Panc1 (cell line): Measurements from ENCODE around the gene MTSS2. TPM values are rescaled to one million over a fixed set of nuclear protein-coding genes. Genes with fewer than 3 reads are reported as not detected.
A peak's percentile ranks its signal among the peaks of the same experiment; 100 is the strongest.

Experiments
- ATAC-seq: fragments of 200-7000 bp; cut with Tn5 transposase; 2 replicates; pipeline ENCODE4 v1.9.1; 2020; ENCODE audit warnings: mild to moderate bottlenecking, moderate library complexity
- Bru-seq: library from RNA; stranded (reverse); fragments of 400-500 nt; gene quantifications from one replicate; lab custom pipeline; 2021; lab: Mats Ljungman, UMichigan
- BruChase-seq, 2 experiments: library from RNA; stranded (reverse); fragments of 400-500 nt; gene quantifications; one replicate each; lab custom pipeline; 2021; lab: Mats Ljungman, UMichigan
- BruUV-seq: library from RNA; stranded (reverse); fragments of 400-500 nt; replicated peaks from 2 replicates; lab custom pipeline; 2021; lab: Mats Ljungman, UMichigan
- CTCF ChIA-PET: fragments of 300-600 bp; sonication (Branson Sonifier 250); formaldehyde crosslinking; loops from one replicate; lab custom pipeline; 2022; ENCODE audit warnings: antibody characterized with exemption; lab: Charles Lee
- POLR2A ChIA-PET: fragments of 300-600 bp; sonication (Branson Sonifier 250); formaldehyde crosslinking; loops from one replicate; lab custom pipeline; 2022; ENCODE audit warnings: antibody characterized with exemption; lab: Charles Lee
- DNase-seq: peaks from one replicate; pipeline ENCODE4 v3.0.0-alpha.2; 2010; ENCODE audit warnings: low read depth, low spot score
- H3K27ac ChIP-seq: 2 replicates; pipeline ENCODE4 v1.5.1; 2011; ENCODE audit warnings: mild to moderate bottlenecking, low read length, inconsistent platforms
- H3K27me3 ChIP-seq: fragments of 200-500 bp; sonication (Bioruptor generic); 2 replicates; pipeline ENCODE4 v1.6.0; 2014; ENCODE audit warnings: low read length, inconsistent platforms; ENCODE audit not compliant: control insufficient read depth, insufficient read depth
- H3K36me3 ChIP-seq: fragments of 200-500 bp; sonication (Bioruptor generic); 2 replicates; pipeline ENCODE4 v1.5.1; 2014; ENCODE audit warnings: inconsistent platforms, mild to moderate bottlenecking, low read length, moderate library complexity; ENCODE audit not compliant: control insufficient read depth, insufficient read depth
- H3K4me1 ChIP-seq: 2 replicates; pipeline ENCODE4 v1.5.1; 2011; ENCODE audit warnings: inconsistent platforms, mild to moderate bottlenecking, low read length, moderate library complexity; ENCODE audit not compliant: control insufficient read depth, insufficient read depth
- H3K4me3 ChIP-seq, 2 experiments: 2 replicates each; pipeline ENCODE4 v1.5.1; 2011 to 2012; ENCODE audit warnings: low read depth in 2 of 2, low read length in 2 of 2, mild to moderate bottlenecking in 2 of 2, inconsistent platforms in 1 of 2, moderate library complexity in 1 of 2
- H3K9me3 ChIP-seq: fragments of 200-500 bp; sonication (Bioruptor generic); 2 replicates; pipeline ENCODE4 v1.5.1; 2014; ENCODE audit warnings: low read depth, mild to moderate bottlenecking, inconsistent platforms, low read length, moderate library complexity; ENCODE audit not compliant: control insufficient read depth, insufficient read depth
- CTCF ChIP-seq: fragments of 450-650 bp; IDR thresholded peaks from 2 replicates; pipeline ENCODE4 v1.5.1; 2017; ENCODE audit warnings: mild to moderate bottlenecking
- POLR2AphosphoS5 ChIP-seq: IDR thresholded peaks from 2 replicates; pipeline ENCODE4 v1.6.1; 2012; ENCODE audit warnings: mild to moderate bottlenecking, low read depth, low read length, moderate library complexity
- SIN3A ChIP-seq: IDR thresholded peaks from 2 replicates; pipeline ENCODE4 v1.6.1; 2012; ENCODE audit warnings: low read depth, mild to moderate bottlenecking, low read length, moderate library complexity, borderline replicate concordance; ENCODE audit not compliant: insufficient read depth
- TCF7L2 ChIP-seq: IDR thresholded peaks from 2 replicates; pipeline ENCODE4 v1.6.1; 2011; ENCODE audit warnings: mild to moderate bottlenecking, low read depth, low read length, inconsistent platforms
- in situ Hi-C: cut with HindIII; loops from 2 replicates; pipeline ENCODE4 v1.10.0; 2016; ENCODE audit warnings: low sequenced_read_pairs, low pct_unique_long_range_greater_than_20kb
- intact Hi-C: fragments of 100-400 bp; cut with micrococcal nuclease; formaldehyde crosslinking; loops from one replicate; pipeline ENCODE4 v1.10.0; 2022; ENCODE audit not compliant: unreplicated experiment
- long read RNA-seq: library from polyadenylated mRNA; unstranded; transcript quantifications from one replicate; pipeline ENCODE4 v2.0.0, GENCODE V29; 2021; ENCODE audit not compliant: unreplicated experiment
- polyA plus RNA-seq: library from polyadenylated mRNA; unstranded; fragments of >200 nt; gene quantifications from one replicate; pipeline ENCODE4 v1.2.1, GENCODE V29; 2012; ENCODE audit warnings: missing spikeins; ENCODE audit not compliant: insufficient read length
- total RNA-seq: library from RNA; stranded (reverse); gene quantifications from one replicate; pipeline ENCODE4 v1.2.1, GENCODE V29; 2021; ENCODE audit not compliant: unreplicated experiment
- TF ChIP-seq, protein P1 (sequence below), 2 experiments: IDR thresholded peaks; 2 replicates each; pipeline ENCODE4 v1.6.1; 2011 to 2012; ENCODE audit warnings: low read depth in 2 of 2, control low read depth in 1 of 2, low read length in 1 of 2, mild to moderate bottlenecking in 1 of 2, moderate library complexity in 1 of 2; ENCODE audit not compliant: insufficient read depth in 1 of 2

The MTSS2 gene
- total RNA-seq (55.7 TPM), Bru-seq, nascent RNA (percentile 72 among the genes with signal in this experiment), BruChase-seq, experiment 1, labeled RNA remaining after a 2-hour chase (percentile 83 among the genes with signal in this experiment), BruChase-seq, experiment 2, labeled RNA remaining after a 6-hour chase (percentile 86 among the genes with signal in this experiment)
- 61.5 TPM for polyA plus RNA-seq
- long read RNA-seq, partial matches to known transcripts = 0 of 1 reads
- long read RNA-seq, other reads (novel, unspliced or antisense) = 1 of 1 reads

DNA sequence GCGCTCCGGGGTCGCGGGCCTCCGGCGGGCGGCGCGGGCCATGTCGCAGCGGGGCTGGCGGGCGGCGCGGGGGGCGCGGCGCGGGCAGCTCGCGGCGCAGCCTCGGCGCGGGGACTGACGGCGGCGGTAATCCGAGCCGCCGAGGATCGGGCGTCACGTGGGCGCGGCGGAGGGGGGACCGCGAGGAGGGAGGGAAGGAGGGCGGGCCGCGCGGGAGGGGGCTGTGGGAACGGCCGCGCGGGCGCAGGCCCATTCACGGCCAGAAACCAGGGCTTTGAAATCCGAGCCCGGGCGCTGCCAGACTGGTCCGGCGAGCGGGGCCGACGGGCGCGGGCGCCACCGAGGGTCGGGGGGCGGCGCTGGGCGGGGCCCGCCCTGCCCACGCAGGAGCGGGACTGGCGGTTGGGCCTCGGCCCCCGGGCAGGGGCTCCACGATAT lies at the start of gene MTSS2:
MTSS2 (minus strand) TSS at position 116 of the 438 bp plus-strand sequence. CDS start 262 bp downstream, outside the sequence.
- ATAC-seq = peak; percentile 70
- peaks cover 46% of the 10 kb centered on the region for H3K4me1 ChIP-seq
- peak within 1 kb of the TSS; percentile 76 for H3K27ac ChIP-seq
- DNase-seq = no peak
- peak within 1 kb of the TSS; percentile 61 to 63 for H3K4me3 ChIP-seq
- ChIA-PET CTCF (no interaction called here), POLR2A (no interaction called here)
- peaks cover 4% of the 10 kb centered on the region; the same call in 1 of the 2 replicates for H3K36me3 ChIP-seq
- intact Hi-C loops = no loop called here
- BruUV-seq = no TSS peak
- H3K9me3 ChIP-seq = no peaks in the 10 kb centered on the region
- no peaks in the 10 kb centered on the region for H3K27me3 ChIP-seq
- TF ChIP-seq SIN3A (no peak), TCF7L2 (0 out of 2 replicates have a peak, but pooled peaks have one; percentile 44), CTCF (no peak)
- TF ChIP-seq, protein P1, sequence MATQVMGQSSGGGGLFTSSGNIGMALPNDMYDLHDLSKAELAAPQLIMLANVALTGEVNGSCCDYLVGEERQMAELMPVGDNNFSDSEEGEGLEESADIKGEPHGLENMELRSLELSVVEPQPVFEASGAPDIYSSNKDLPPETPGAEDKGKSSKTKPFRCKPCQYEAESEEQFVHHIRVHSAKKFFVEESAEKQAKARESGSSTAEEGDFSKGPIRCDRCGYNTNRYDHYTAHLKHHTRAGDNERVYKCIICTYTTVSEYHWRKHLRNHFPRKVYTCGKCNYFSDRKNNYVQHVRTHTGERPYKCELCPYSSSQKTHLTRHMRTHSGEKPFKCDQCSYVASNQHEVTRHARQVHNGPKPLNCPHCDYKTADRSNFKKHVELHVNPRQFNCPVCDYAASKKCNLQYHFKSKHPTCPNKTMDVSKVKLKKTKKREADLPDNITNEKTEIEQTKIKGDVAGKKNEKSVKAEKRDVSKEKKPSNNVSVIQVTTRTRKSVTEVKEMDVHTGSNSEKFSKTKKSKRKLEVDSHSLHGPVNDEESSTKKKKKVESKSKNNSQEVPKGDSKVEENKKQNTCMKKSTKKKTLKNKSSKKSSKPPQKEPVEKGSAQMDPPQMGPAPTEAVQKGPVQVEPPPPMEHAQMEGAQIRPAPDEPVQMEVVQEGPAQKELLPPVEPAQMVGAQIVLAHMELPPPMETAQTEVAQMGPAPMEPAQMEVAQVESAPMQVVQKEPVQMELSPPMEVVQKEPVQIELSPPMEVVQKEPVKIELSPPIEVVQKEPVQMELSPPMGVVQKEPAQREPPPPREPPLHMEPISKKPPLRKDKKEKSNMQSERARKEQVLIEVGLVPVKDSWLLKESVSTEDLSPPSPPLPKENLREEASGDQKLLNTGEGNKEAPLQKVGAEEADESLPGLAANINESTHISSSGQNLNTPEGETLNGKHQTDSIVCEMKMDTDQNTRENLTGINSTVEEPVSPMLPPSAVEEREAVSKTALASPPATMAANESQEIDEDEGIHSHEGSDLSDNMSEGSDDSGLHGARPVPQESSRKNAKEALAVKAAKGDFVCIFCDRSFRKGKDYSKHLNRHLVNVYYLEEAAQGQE (IDR thresholded peaks at IDR 0.05; ENCODE audit: insufficient read depth in 1 of 2, low read depth in 2 of 2, low read length in 1 of 2) = no peak
- in situ Hi-C loops = no loop called here

- H3K9me3 ChIP-seq = no peaks in the 10 kb centered on the region
- no peak overlapping the region for H3K4me3 ChIP-seq
- no peak overlapping the region for H3K27ac ChIP-seq
- ChIA-PET POLR2A (no interaction called here), CTCF (interaction anchor here (0.6 kb wide), 1 partner anchor 417 kb away, joined by 3 read pairs; no protein-coding TSS in a partner anchor)
- intact Hi-C loops (no loop called here), in situ Hi-C loops (no loop called here)
- no peaks in the 10 kb centered on the region for H3K27me3 ChIP-seq
- no peak for TF ChIP-seq TCF7L2
- TF ChIP-seq CTCF = no peak
- no peak for TF ChIP-seq SIN3A
- no peak for TF ChIP-seq POLR2AphosphoS5
- TF ChIP-seq, protein P1 (IDR thresholded peaks at IDR 0.05; ENCODE audit: insufficient read depth in 1 of 2, low read depth in 2 of 2, low read length in 1 of 2) = no peak
- DNase-seq (no peak), ATAC-seq (no peak)
- BruUV-seq = no TSS peak
- H3K4me1 ChIP-seq = no peaks in the 10 kb centered on the region; the same call in none of the 2 replicates
- no peaks in the 10 kb centered on the region for H3K36me3 ChIP-seq
These were observed 49.5 kb upstream of the MTSS2 start for GRCh38 chr16:70735141-70735979.
